H1 (cell line): ENCODE results near the gene IFNL2.

ENCODE experiments used
- CBX5 ChIP-seq: fragments of 300-800, 300-1000 bp; sonication (generic); IDR thresholded peaks from 2 replicates; pipeline ENCODE4 v1.7.1; 2016; ENCODE audit warnings: antibody characterized with exemption, low read length, low read depth
- CREB1 ChIP-seq: IDR thresholded peaks from 2 replicates; pipeline ENCODE4 v1.6.1; 2012; ENCODE audit warnings: inconsistent platforms
- EP300 ChIP-seq, 2 experiments: IDR thresholded peaks; 1 replicate in 1 of 2; 2 replicates in 1 of 2; pipeline ENCODE4 v1.6.1; 2011 to 2012; ENCODE audit warnings: low read depth in 2 of 2, low read length in 2 of 2, mild to moderate bottlenecking in 2 of 2, borderline replicate concordance in 1 of 2, inconsistent platforms in 1 of 2, moderate library complexity in 1 of 2
- EZH2 ChIP-seq: fragments of 200-600 bp; sonication (generic); IDR thresholded peaks from 2 replicates; pipeline ENCODE4 v1.7.1; 2012; ENCODE audit warnings: low read depth, mild to moderate bottlenecking, moderate library complexity, low read length, inconsistent platforms; ENCODE audit not compliant: severe bottlenecking
- POLR2A ChIP-seq, 2 experiments: IDR thresholded peaks; 1 replicate in 1 of 2; 2 replicates in 1 of 2; pipeline ENCODE4 v1.6.1; 2011; ENCODE audit warnings: low read depth in 2 of 2, low read length in 2 of 2, mild to moderate bottlenecking in 2 of 2; ENCODE audit errors: control extremely low read depth in 1 of 2
- SP1 ChIP-seq: IDR thresholded peaks from 2 replicates; pipeline ENCODE4 v1.6.1; 2011; ENCODE audit warnings: low read depth, low read length
- SP2 ChIP-seq: IDR thresholded peaks from 2 replicates; pipeline ENCODE4 v1.6.1; 2012; ENCODE audit warnings: mild to moderate bottlenecking, low read length, inconsistent platforms
- TAF1 ChIP-seq: IDR thresholded peaks from 2 replicates; pipeline ENCODE4 v1.6.1; 2011; ENCODE audit warnings: mild to moderate bottlenecking, low read depth, low read length
- TF ChIP-seq, protein P1 (sequence below), 3 experiments: IDR thresholded peaks; 1 replicate in 2 of 3; 2 replicates in 1 of 3; pipeline versions ENCODE4 v1.5.1 to v1.6.1; 2011; ENCODE audit warnings: low read length in 3 of 3, mild to moderate bottlenecking in 3 of 3, inconsistent platforms in 2 of 3, low read depth in 1 of 3, moderate library complexity in 1 of 3; ENCODE audit not compliant: insufficient read depth in 1 of 3; ENCODE audit errors: control extremely low read depth in 1 of 3
- TF ChIP-seq, protein P2 (sequence below): IDR thresholded peaks from 2 replicates; pipeline ENCODE4 v1.6.1; 2011; ENCODE audit warnings: low read depth, mild to moderate bottlenecking, low read length; ENCODE audit not compliant: insufficient read depth
- TF ChIP-seq, protein P3 (sequence below): IDR thresholded peaks from 2 replicates; pipeline ENCODE4 v1.6.1; 2012; ENCODE audit warnings: inconsistent platforms
- TF ChIP-seq, protein P4 (sequence below): IDR thresholded peaks from 2 replicates; pipeline ENCODE4 v1.6.1; 2011; ENCODE audit warnings: low read length, improper control_type of control experiment

DNA sequence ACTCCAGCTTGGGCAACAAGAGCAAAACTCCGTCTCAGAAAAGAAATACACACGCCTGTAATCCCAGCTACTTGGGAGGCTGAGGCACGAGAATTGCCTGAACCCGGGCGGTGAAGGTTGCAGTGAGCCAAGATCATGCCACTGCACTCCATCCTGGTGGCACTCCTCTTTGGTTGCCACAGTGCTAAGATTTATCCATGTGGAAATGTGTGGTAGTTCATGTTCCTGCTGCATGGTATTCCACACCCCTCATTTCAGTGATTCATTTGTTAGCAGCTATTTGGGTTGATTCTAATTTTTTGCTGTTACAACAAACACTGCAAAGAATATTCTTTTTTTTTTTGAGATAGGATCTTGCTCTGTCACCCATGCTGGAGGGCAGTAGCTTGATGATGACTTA, 35.5 kb upstream of the IFNL2 start:
- TF ChIP-seq, protein P1, sequence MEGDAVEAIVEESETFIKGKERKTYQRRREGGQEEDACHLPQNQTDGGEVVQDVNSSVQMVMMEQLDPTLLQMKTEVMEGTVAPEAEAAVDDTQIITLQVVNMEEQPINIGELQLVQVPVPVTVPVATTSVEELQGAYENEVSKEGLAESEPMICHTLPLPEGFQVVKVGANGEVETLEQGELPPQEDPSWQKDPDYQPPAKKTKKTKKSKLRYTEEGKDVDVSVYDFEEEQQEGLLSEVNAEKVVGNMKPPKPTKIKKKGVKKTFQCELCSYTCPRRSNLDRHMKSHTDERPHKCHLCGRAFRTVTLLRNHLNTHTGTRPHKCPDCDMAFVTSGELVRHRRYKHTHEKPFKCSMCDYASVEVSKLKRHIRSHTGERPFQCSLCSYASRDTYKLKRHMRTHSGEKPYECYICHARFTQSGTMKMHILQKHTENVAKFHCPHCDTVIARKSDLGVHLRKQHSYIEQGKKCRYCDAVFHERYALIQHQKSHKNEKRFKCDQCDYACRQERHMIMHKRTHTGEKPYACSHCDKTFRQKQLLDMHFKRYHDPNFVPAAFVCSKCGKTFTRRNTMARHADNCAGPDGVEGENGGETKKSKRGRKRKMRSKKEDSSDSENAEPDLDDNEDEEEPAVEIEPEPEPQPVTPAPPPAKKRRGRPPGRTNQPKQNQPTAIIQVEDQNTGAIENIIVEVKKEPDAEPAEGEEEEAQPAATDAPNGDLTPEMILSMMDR (IDR thresholded peaks at IDR 0.05; ENCODE audit: control extremely low read depth in 1 of 3, insufficient read depth in 1 of 3, low read depth in 1 of 3, low read length in 3 of 3): no peak
- no peak for TF ChIP-seq EP300 (IDR thresholded peaks at IDR 0.05; ENCODE audit: borderline replicate concordance in 1 of 2, low read depth in 2 of 2, low read length in 2 of 2)
- TF ChIP-seq SP1: no peak
- TF ChIP-seq POLR2A (IDR thresholded peaks at IDR 0.05; ENCODE audit: control extremely low read depth in 1 of 2, low read depth in 2 of 2, low read length in 2 of 2): no peak
- no peak for TF ChIP-seq CREB1
- TF ChIP-seq, protein P2, sequence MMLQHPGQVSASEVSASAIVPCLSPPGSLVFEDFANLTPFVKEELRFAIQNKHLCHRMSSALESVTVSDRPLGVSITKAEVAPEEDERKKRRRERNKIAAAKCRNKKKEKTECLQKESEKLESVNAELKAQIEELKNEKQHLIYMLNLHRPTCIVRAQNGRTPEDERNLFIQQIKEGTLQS: no peak
- no peak for TF ChIP-seq EZH2
- TF ChIP-seq, protein P3, sequence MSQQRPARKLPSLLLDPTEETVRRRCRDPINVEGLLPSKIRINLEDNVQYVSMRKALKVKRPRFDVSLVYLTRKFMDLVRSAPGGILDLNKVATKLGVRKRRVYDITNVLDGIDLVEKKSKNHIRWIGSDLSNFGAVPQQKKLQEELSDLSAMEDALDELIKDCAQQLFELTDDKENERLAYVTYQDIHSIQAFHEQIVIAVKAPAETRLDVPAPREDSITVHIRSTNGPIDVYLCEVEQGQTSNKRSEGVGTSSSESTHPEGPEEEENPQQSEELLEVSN: no peak
- TF ChIP-seq CBX5: no peak
- TF ChIP-seq SP2: no peak
- TF ChIP-seq TAF1: no peak
- TF ChIP-seq, protein P4, sequence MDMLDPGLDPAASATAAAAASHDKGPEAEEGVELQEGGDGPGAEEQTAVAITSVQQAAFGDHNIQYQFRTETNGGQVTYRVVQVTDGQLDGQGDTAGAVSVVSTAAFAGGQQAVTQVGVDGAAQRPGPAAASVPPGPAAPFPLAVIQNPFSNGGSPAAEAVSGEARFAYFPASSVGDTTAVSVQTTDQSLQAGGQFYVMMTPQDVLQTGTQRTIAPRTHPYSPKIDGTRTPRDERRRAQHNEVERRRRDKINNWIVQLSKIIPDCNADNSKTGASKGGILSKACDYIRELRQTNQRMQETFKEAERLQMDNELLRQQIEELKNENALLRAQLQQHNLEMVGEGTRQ: no peak
